Progenitor cell of endocrine pancreas (in vitro differentiated cells): ENCODE data around the gene TSPAN4. TPM values are rescaled to one million over a fixed set of nuclear protein-coding genes. Genes with fewer than 3 reads are reported as not detected.
A peak's percentile ranks its signal among the peaks of the same experiment; 100 is the strongest.

Experiments used
- DNase-seq: peaks from one replicate; pipeline ENCODE4 v3.0.0; 2021; ENCODE audit warnings: low spot score; ENCODE audit not compliant: unreplicated experiment
- H3K27ac Mint-ChIP-seq: 2 replicates; pipeline ENCODE4 v1.8.0; 2021; ENCODE audit warnings: mild to moderate bottlenecking, moderate library complexity, mixed read lengths
- H3K27me3 Mint-ChIP-seq: 2 replicates; pipeline ENCODE4 v1.8.0; 2021; ENCODE audit warnings: mixed read lengths
- H3K36me3 Mint-ChIP-seq: 2 replicates; pipeline ENCODE4 v1.8.0; 2022; ENCODE audit warnings: mixed read lengths; ENCODE audit not compliant: insufficient read depth
- H3K4me1 Mint-ChIP-seq: 2 replicates; pipeline ENCODE4 v1.8.0; 2021; ENCODE audit warnings: low read depth, mixed read lengths
- H3K4me3 Mint-ChIP-seq: 2 replicates; pipeline ENCODE4 v1.8.0; 2021; ENCODE audit warnings: low read depth, mild to moderate bottlenecking, moderate library complexity, mixed read lengths
- H3K9me3 Mint-ChIP-seq: 2 replicates; pipeline ENCODE4 v1.8.0; 2021; ENCODE audit warnings: low read depth, mixed read lengths
- total RNA-seq: library from RNA; stranded (reverse); gene quantifications from 2 replicates; pipeline ENCODE4 v1.2.1, GENCODE V29; 2021
- TF ChIP-seq, protein P1 (sequence below): fragments of 200-600 bp; sonication (generic); IDR thresholded peaks from one replicate; pipeline ENCODE4 v1.5.0; 2021; ENCODE audit warnings: antibody characterized with exemption, mild to moderate bottlenecking; ENCODE audit not compliant: unreplicated experiment

The TSPAN4 gene
- total RNA-seq, 1 donor from 2014 or later: 24.9 TPM

DNA sequence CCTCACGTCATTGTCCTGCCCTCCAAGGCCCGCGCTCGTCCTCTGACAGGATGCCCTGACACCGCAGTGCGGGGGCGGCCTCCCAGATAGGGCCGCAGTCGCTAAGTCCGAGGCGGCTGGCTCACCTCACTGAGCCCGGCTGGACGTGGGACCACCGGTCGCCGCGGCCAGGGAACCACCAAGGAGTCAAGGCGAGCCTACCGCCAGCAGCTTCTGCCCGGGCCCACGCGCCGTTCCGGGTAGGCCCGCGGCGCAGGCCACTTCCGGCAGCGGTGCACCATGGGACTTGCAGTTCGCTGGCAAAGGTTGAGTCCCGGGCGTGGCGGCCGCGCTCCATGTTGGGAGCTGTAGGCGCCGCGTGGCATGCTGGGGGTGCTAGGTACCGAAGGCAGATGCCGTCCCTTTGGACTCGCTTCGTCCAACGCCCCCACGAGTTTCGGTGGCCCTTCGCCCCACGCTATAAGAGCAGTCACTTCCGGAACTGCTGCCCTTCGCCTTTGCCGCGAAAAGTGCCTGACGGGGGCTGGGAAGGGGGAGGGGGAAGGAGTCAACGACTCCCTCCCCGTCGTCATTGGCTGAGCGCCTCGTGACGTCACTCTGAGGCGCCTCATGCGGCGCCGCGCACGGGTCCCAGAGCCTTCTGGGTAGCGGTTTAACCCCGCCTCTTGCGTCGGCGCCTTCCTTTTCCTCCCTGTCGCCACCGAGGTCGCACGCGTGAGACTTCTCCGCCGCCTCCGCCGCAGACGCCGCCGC, 33.2 kb upstream of the TSPAN4 start, which contains the start of gene RPLP2:
Gene RPLP2, plus strand, starts transcription at position 681 of the 753 bp plus-strand sequence. CDS start 268 bp downstream, outside the sequence.
- TF ChIP-seq, protein P1, sequence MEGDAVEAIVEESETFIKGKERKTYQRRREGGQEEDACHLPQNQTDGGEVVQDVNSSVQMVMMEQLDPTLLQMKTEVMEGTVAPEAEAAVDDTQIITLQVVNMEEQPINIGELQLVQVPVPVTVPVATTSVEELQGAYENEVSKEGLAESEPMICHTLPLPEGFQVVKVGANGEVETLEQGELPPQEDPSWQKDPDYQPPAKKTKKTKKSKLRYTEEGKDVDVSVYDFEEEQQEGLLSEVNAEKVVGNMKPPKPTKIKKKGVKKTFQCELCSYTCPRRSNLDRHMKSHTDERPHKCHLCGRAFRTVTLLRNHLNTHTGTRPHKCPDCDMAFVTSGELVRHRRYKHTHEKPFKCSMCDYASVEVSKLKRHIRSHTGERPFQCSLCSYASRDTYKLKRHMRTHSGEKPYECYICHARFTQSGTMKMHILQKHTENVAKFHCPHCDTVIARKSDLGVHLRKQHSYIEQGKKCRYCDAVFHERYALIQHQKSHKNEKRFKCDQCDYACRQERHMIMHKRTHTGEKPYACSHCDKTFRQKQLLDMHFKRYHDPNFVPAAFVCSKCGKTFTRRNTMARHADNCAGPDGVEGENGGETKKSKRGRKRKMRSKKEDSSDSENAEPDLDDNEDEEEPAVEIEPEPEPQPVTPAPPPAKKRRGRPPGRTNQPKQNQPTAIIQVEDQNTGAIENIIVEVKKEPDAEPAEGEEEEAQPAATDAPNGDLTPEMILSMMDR: no peak
- peaks cover 6% of the 10 kb centered on the region for H3K36me3 Mint-ChIP-seq
- H3K27ac Mint-ChIP-seq: peak within 1 kb of the TSS; percentile 99
- H3K9me3 Mint-ChIP-seq: no peaks in the 10 kb centered on the region
- peak within 1 kb of the TSS; percentile 93 for H3K4me3 Mint-ChIP-seq
- peaks cover 15% of the 10 kb centered on the region for H3K4me1 Mint-ChIP-seq
- H3K27me3 Mint-ChIP-seq: no peaks in the 10 kb centered on the region
- peak; percentile 91 for DNase-seq

DNA sequence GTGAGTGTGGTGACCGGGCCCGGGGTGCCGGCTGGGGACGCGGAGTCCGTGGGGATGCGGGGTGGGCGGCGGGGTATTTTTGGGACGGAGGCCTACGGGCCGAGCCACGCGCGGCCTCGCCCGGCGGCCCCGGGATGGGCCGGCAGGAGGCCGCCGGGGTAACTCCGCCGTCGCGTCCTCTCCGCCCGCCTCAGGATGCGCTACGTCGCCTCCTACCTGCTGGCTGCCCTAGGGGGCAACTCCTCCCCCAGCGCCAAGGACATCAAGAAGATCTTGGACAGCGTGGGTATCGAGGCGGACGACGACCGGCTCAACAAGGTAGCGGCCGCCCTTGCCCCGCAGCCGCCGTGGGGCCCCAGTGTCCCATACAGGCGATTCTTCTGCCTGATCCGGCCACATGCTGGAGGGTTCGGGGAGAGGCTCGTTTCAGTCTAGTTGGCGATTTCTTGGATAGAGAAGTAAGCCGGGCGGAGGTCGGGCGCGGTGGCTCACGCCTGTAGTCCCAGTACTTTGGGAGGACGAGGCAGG, 32.5 kb upstream of the TSPAN4 start:
- Mint-ChIP-seq H3K9me3 (no peaks in the 10 kb centered on the region), H3K4me3 (peak overlapping the region; percentile 93), H3K36me3 (peaks cover 6% of the 10 kb centered on the region), H3K4me1 (peaks cover 15% of the 10 kb centered on the region), H3K27me3 (no peaks in the 10 kb centered on the region), H3K27ac (peak overlapping the region; percentile 99)
- no peak for DNase-seq
- TF ChIP-seq, protein P1: peak; percentile 23

DNA sequence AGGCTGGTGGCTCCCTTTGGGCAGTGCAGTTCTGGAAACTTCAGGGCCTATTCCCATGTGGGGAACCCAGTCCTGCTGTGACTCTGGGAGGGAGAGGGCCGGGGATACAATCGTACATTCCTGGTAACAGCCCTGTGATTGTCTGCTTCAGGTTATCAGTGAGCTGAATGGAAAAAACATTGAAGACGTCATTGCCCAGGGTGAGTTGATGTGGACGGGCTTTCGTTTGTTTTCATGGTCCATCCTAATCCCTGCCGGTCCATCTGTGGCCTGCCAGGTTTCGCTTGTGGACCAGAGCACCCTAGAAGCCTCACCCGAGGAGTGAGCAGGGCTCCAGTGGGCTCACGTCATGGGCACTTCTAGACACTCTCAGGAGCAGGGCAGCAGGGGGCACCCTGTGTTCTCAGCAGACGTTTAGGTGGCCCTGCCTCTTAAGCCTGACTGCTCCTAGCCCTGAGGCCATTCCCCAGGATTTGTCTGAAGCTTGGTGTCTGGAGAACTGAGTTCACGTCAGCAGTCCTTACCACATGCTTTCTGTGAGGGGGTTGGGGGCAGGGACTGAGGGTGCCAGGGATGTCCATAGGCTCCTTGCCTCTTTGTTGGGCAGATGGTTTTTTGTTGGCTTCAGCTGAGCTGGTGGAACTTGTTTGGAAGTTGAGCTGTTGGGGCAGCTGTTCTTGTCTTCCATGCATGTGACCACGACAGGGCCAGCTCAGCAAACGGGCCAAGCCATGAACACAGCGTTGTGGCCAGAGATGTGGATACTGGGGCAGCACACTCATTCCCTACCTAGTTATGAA, 31.0 kb upstream of the TSPAN4 start:
- H3K36me3 Mint-ChIP-seq: peaks cover 8% of the 10 kb centered on the region
- no peaks in the 10 kb centered on the region for H3K27me3 Mint-ChIP-seq
- no peaks in the 10 kb centered on the region for H3K9me3 Mint-ChIP-seq
- peak overlapping the region; percentile 93 for H3K4me3 Mint-ChIP-seq
- peak overlapping the region; percentile 76 for H3K27ac Mint-ChIP-seq
- peaks cover 15% of the 10 kb centered on the region for H3K4me1 Mint-ChIP-seq
- TF ChIP-seq, protein P1: no peak
- DNase-seq: no peak

DNA sequence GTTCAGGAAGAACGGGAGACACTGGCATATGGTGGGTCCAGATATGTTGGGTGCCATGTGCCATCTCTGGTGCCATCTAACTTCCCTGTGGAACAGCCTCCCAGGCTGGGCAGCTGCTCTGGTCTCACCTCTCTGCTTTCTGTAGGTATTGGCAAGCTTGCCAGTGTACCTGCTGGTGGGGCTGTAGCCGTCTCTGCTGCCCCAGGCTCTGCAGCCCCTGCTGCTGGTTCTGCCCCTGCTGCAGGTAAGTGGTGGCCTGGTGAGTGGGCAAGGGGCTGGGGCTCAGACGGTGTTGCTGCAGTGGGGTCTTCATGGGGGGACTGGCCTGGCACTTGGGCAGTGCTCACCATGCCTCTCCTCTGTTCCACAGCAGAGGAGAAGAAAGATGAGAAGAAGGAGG, 30.3 kb upstream of the TSPAN4 start:
- no peaks in the 10 kb centered on the region for H3K27me3 Mint-ChIP-seq
- H3K4me3 Mint-ChIP-seq: peak overlapping the region; percentile 16
- DNase-seq: no peak
- H3K36me3 Mint-ChIP-seq: peaks cover 8% of the 10 kb centered on the region
- TF ChIP-seq, protein P1: no peak
- no peak overlapping the region for H3K27ac Mint-ChIP-seq
- no peaks in the 10 kb centered on the region for H3K9me3 Mint-ChIP-seq
- peaks cover 15% of the 10 kb centered on the region for H3K4me1 Mint-ChIP-seq

DNA sequence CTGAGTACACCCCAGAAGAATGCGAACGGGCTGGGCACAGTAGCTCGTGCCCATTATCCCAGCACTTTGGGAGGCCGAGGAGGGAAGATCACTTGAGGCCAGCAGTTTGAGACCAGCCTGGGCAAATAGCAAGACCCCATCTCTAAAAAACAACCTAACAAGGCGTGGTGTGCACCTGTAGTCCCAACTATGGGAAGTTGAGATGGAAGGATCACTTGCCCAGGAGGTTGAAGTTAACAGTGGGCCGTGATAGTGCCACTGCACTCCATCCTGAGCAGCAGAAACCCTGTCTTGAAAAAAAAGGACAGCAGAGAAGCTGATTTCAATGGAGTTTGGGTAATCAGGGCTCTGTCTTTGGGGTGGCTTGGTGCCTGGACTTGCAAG, 29.6 kb upstream of the TSPAN4 start:
- Mint-ChIP-seq H3K4me1 (peaks cover 13% of the 10 kb centered on the region), H3K27ac (no peak overlapping the region), H3K27me3 (no peaks in the 10 kb centered on the region), H3K36me3 (peaks cover 8% of the 10 kb centered on the region), H3K9me3 (no peaks in the 10 kb centered on the region), H3K4me3 (no peak overlapping the region)
- TF ChIP-seq, protein P1: no peak
- no peak for DNase-seq
